ENCODE results near the gene NRG3.
"Not testable (repeated sequence)": the region's sequence is repeated elsewhere in the genome, so short reads cannot be mapped to it uniquely, and the experiment has no call there.

Gene NRG3

GRCh38 chr10:82310839-82311238 is 435.8 kb downstream of the NRG3 start:
- DNase-seq: no peak

- DNase-seq: no peak
Measured at GRCh38 chr10:82313401-82313800, 438.4 kb downstream of the NRG3 start.

- DNase-seq: peak; percentile 48
Measured at GRCh38 chr10:82318534-82318933, 443.5 kb downstream of the NRG3 start.

GRCh38 chr10:82319074-82319473 is 444.1 kb downstream of the NRG3 start:
- peak; percentile 51 for DNase-seq

- no peak for DNase-seq
Measured at GRCh38 chr10:82319562-82319961, 444.6 kb downstream of the NRG3 start.

GRCh38 chr10:82321724-82322123 is 446.7 kb downstream of the NRG3 start:
- no peak for DNase-seq

- DNase-seq: no peak
Measured at GRCh38 chr10:82331716-82332115, 456.7 kb downstream of the NRG3 start.

GRCh38 chr10:82335831-82336230 is 460.8 kb downstream of the NRG3 start:
- DNase-seq: no peak

DNA sequence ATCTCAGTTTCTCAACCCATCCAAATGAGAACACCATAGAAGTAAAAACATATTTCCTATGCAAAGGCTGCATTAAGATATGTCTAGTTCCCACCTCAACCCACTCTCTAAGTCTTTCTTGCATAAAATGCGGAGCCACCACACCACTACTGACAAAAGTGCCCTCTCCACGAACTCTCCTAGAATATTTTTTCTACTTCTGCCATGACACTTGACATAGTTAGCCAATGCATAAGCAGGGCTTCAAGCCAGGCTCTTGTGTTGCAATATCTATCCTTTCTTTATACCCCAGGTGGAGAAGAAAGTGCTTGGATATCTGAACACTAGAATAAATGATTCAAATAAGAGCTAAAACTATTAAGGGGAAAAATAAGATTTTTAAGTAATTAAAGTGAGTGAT is 465.2 kb downstream of the NRG3 start:
- no peak for DNase-seq

DNA sequence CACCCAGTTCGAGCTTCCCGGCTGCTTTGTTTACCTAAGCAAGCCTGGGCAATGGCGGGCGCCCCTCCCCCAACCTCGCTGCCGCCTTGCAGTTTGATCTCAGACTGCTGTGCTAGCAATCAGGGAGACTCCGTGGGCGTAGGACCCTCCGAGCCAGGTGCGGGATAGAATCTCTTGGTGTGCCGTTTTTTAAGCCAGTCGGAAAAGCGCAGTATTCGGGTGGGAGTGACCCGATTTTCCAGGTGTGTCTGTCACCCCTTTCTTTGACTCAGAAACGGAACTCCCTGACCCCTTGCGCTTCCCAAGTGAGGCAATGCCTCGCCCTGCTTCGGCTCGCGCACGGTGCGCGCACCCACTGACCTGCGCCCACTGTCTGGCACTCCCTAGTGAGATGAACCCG is 474.6 kb downstream of the NRG3 start:
- DNase-seq: not testable (repeated sequence)

DNA sequence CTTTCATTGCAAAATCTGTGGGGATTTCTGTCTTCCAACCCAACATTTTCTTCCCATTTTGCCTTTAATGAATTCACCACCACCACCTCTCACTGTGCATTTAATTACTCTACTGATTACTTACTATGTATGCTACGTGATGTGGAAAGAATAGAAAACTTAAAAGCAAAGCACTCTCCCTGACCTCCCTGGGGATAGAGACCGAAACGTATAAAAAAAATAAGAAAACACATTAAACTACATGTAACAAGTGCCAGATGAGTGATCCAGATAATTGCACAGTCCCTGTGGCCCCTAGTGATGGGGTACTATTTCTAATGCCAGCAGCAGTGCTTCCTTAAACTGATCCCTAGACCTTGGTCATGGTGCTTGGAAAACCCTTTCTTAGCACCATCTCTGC is 478.4 kb downstream of the NRG3 start:
- DNase-seq: no peak

- no peak for DNase-seq
Measured at GRCh38 chr10:82358486-82359099, 483.6 kb downstream of the NRG3 start.

DNA sequence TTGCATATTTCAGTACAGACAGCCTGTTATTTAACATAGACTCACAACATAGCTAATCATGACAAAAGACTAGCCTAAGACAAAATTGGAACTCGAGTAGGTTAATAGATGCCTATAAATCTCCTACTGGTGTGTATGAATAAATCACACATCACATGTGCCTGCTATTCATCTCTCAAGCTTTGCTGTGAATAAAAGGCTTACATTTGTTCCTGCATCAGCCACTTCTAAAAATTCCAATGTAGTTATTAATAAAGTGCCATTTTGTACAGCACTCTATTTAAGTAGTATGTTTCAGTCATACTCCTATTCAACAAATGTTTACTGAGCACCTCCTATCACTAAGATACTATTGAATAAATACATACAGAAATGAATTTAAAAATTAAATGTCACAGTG is 486.3 kb downstream of the NRG3 start:
- no peak for DNase-seq

- no peak for DNase-seq
Measured at GRCh38 chr10:82377608-82378007, 502.6 kb downstream of the NRG3 start.

- no peak for DNase-seq
Measured at GRCh38 chr10:82378146-82378545, 503.2 kb downstream of the NRG3 start.

DNA sequence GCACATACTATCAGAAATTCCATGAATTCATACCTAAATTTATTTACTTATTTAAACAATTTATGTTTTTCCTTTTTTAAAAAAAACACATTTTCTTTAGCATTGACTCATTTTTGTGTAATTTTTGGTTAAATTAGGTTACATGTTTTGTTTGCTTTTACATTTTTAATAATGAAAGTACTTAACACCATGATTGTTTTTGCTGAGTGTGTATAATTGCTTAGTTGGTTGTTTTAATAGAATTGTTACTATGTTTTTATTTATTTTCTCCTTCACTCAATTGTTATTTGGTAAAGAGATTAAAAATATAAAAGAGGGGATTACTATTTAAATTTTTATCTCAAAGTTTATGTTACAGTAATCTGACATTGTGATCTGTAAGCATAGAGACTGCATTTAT is 508.4 kb downstream of the NRG3 start:
- no peak for DNase-seq

DNA sequence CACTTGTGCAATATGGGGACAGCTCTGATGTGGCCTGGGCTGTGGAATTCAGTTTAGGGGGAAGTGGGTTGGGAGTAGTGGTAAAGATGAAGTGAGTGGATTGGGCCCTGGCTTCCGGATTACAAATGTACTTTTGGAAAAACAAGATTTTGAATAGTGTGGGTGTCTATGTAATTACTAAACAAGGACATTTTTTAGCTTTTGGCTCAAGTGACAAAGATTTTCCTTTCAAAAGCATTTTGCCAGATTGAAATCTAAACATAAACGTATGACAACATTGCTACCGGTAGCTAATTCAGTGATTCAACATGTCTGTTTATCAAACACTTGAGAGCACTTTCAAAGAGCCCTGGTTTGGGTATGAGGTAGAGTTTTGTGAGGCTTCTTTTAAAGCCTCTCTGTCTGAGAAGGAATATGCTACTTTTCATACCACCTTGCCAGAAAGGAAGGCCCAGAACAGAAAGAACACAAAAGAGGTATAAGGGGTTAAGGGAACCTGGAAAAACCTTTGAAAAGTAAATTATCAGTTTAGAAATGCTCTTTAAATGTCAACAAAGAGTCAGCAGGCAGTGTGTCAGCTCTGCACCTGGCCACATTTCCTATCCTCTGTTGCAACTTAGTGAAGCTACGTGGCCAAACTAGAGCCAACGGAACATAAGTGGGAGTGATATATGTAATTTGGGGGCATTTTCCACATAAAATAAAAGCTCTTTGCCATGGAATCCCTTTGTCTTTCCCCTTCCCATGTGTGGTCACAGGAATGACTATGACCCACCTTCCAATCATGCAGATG is 516.1 kb downstream of the NRG3 start:
- no peak for DNase-seq

- no peak for DNase-seq
Measured at GRCh38 chr10:82391971-82392370, 517.0 kb downstream of the NRG3 start.

GRCh38 chr10:82392533-82392932 is 517.5 kb downstream of the NRG3 start:
- DNase-seq: no peak

DNA sequence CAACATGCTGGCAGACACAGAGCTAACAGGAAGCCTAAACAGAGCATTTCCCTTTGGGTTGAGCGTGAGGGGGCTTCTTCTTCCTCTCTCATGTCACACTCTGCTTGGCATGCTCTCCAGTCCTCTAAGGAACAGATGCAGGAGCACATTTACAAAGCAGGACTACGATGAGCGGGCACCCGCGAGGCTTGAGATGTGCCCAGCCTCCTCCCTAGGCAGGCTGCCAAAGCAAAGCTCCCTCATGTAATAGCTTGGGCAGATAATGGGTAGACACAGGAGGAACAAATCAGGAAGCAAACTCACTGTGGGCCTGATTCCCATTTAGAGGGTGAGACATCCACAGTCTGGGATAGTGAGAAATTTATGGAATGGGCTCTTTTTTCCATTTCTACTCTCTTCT is 519.1 kb downstream of the NRG3 start:
- no peak for DNase-seq

- no peak for DNase-seq
Measured at GRCh38 chr10:82394987-82395386, 520.0 kb downstream of the NRG3 start.

DNA sequence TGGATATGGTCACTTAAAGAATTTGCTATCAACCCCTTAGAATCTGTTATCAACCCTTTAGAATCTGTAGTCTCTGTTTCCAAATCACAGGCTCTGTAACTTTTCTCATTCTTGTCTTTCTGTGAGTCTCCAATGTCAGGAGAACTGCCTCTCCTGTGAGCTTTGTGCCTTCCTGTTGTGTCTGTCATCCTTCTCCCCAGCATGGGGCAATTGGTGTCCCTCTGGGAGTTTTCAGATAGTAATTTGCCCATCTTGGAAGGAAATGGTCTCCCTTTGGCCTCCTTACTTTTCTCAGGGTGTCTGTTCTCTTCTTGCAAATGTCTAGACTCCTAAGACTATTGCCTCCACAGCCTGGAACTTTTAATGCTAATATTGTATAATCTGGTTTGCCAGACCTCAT is 521.9 kb downstream of the NRG3 start:
- DNase-seq: peak; percentile 22

DNA sequence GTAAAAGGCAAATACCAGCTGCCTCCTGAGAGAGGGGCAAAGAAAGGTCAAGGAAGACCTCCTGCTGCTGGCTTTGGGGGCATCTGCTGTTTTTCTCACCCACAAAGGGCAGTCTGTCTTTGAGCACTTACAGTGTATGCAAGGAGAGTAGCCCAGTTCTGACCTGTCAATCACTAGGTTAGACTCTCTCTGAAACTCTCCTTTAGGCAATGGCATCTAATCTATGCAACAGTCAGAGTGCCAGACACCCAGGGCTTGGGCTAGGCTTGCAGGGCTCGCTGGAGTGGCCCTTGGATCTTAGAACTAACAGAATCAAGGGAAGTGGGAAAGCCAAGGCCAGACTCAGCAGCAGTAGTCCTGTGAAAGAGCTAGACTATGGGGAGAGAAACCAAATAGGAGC is 522.9 kb downstream of the NRG3 start:
- DNase-seq: peak; percentile 82

DNA sequence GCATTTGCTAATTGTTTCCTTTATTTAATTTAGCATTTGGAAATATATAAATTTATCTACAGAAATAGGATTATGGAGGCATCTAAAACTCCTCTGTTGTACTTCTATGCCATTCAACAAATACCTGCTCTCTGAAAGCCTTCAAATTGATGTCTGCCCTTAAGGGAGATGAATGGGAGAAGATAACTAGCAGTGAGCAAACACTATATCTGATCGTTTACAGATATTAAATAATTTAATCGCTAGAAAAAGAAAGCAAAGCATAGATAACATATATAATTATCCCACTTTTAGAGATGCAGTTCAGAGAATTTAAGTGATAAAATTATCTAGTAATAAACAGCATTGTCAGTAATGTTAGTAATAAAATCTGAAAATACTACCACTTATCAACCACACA is 524.9 kb downstream of the NRG3 start:
- DNase-seq: no peak

GRCh38 chr10:82400841-82401240 is 525.8 kb downstream of the NRG3 start:
- DNase-seq: no peak

All from retina (tissue), 1 donor.